Ramos (cell line): ENCODE data around the gene GINS3.
"Not testable (repeated sequence)": the region's sequence is repeated elsewhere in the genome, so short reads cannot be mapped to it uniquely, and the experiment has no call there.

Source experiments
- in situ Hi-C: fragments of 300-500 bp; cut with MboI; formaldehyde crosslinking; loops from one replicate; pipeline ENCODE4 v1.14.3; 2022; ENCODE audit warnings: low sequenced_read_pairs; ENCODE audit not compliant: unreplicated experiment

The GINS3 gene

GRCh38 chr16:58384437-58385055 lies 7.7 kb upstream of the GINS3 start:
- in situ Hi-C loops, result loop anchor here (5.0 kb wide), 1 partner anchor 37 kb away; no protein-coding TSS in a partner anchor

- in situ Hi-C loops, result loop anchor here (5.0 kb wide), 1 partner anchor 38 kb away; no protein-coding TSS in a partner anchor
Observed at GRCh38 chr16:58385218-58385773, 7.0 kb upstream of the GINS3 start.

- in situ Hi-C loops, result loop anchor here (5.0 kb wide), 1 partner anchor 42 kb away; no protein-coding TSS in a partner anchor
Observed at GRCh38 chr16:58389724-58390123, 2.5 kb upstream of the GINS3 start.

- in situ Hi-C loops, result no loop called here
Observed at GRCh38 chr16:58393138-58393504, 850 bp downstream of the GINS3 start.

- in situ Hi-C loops, result not testable (repeated sequence)
Observed at GRCh38 chr16:58396897-58397296, 4.6 kb downstream of the GINS3 start.

- in situ Hi-C loops, result no loop called here
Observed at GRCh38 chr16:58399718-58400633, 7.7 kb downstream of the GINS3 start.

GRCh38 chr16:58401305-58401704 lies 9.0 kb downstream of the GINS3 start:
- in situ Hi-C loops, result not testable (repeated sequence)

- in situ Hi-C loops, result no loop called here
Observed at GRCh38 chr16:58402796-58403195, 10.5 kb downstream of the GINS3 start.

- in situ Hi-C loops, result no loop called here
Observed at GRCh38 chr16:58409316-58409973, 17.2 kb downstream of the GINS3 start.

- in situ Hi-C loops, result no loop called here
Observed at GRCh38 chr16:58411336-58411735, 19.1 kb downstream of the GINS3 start.

GRCh38 chr16:58411736-58412614 lies 19.7 kb downstream of the GINS3 start:
- in situ Hi-C loops, result no loop called here

GRCh38 chr16:58412615-58412970 lies 20.3 kb downstream of the GINS3 start:
- in situ Hi-C loops, result not testable (repeated sequence)

GRCh38 chr16:58413359-58413758 lies 21.1 kb downstream of the GINS3 start:
- in situ Hi-C loops, result no loop called here

- in situ Hi-C loops, result no loop called here
Observed at GRCh38 chr16:58415003-58415402, 22.7 kb downstream of the GINS3 start.

GRCh38 chr16:58415961-58416360 lies 23.7 kb downstream of the GINS3 start:
- in situ Hi-C loops, result not testable (repeated sequence)

- in situ Hi-C loops, result no loop called here
Observed at GRCh38 chr16:58417035-58417434, 24.8 kb downstream of the GINS3 start.

- in situ Hi-C loops, result no loop called here
Observed at GRCh38 chr16:58417600-58417999, 25.3 kb downstream of the GINS3 start.

- in situ Hi-C loops, result no loop called here
Observed at GRCh38 chr16:58418026-58418425, 25.8 kb downstream of the GINS3 start.

GRCh38 chr16:58418601-58419000 lies 26.3 kb downstream of the GINS3 start:
- in situ Hi-C loops, result no loop called here
